ENCODE results near the gene SRP68.
"Not testable (repeated sequence)": the region's sequence is repeated elsewhere in the genome, so short reads cannot be mapped to it uniquely, and the experiment has no call there.

Gene SRP68

DNA sequence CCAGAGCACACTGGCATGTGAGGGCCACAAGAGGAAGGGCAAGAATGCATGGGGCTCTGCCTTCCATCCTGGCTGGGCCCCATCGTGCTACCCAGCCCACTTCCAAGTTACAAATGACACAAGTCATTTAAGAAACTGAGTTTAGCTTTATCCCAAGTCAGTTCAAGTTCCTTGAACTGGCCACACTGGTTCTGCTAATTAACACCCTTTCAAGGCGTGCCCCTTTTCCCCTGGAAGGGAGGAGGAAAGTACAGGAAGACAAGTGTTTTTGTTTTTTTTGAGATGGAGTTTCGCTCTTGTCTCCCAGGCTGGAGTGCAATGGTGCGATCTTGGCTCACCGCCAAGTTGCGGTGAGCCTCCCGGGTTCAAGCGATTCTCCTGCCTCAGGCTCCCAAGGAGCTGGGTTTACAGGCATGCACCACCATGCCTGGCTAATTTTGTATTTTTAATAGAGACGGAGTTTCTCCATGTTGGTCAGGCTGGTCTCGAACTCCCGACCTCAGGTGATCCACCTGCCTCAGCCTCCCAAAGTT is 27.8 kb downstream of the SRP68 start:
- DNase-seq: not testable (repeated sequence)

DNA sequence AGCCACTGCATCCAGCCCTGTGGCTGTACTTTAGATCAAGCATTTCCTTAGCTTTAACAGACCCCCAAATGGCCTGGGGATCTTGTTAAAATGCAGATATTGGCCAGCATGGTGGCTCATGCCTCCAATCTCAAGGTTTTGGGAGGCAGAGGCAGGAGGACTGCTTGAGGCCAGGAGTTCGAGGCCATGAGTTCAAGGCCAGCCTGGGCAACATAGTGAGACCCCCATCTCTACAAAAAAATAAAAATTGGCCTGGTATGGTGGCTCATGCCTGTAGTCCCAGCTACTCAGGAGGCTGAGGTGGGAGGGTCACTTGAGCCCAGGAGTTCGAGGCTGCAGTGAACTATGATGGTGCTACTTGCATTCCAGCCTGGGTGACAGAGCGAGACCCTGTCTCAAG is 29.4 kb downstream of the SRP68 start:
- DNase-seq: not testable (repeated sequence)

DNA sequence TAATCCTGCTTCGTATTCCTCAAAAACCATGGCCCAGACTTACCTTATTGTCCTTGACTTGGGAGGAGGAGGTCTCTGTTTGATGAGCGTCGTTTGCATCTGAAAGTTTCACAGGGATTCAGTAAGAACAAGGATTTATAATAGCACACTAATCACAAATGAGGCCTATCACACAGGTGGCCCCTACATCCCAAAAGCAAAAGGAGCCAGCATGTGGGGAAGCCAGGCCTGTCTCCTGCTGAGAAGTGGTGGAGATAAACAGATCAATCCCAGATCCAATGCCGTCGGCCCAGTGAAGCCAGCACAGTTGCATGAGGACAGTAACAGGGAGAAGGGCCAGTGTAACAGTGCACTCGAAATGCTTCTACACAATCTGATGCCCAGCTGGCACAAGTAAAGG is 31.9 kb downstream of the SRP68 start:
- DNase-seq: no peak

DNA sequence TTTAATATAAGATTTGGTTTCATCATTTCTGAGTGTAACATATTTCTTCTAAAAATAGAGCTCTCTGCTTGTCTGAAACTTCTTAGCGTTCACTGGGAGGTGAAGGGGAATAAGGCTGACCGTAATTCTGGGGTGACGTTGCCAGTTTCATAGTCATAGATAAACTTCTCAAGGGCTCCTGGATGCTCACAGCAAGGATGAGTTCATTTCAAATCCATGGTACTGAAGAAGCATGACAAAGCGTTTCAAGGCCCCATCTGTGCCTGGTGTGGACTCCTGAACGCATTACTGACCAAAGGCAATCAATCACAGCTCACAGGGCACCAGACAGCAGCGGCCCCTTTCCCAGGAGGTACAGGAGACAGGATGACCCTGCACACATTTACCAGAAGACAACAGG is 33.2 kb downstream of the SRP68 start:
- DNase-seq: no peak

DNA sequence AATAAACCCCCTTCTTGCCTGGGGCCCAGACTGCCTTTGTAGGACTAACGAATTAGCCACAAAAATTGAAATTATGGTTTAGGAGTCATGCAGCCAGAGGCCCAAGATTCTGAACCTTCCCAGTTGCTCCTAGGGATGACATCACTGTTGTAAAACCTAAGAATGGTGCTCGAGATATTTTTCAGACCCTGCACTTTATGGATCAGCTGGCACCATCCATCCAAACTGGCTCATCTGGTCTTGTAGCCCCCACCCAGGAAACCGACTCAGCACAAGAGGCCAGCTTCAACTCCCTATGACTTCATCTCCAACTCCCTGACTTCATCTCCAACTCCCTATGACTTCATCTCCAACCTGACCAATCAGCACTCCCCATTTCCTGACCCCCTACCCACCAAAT is 34.3 kb downstream of the SRP68 start:
- DNase-seq: no peak

DNA sequence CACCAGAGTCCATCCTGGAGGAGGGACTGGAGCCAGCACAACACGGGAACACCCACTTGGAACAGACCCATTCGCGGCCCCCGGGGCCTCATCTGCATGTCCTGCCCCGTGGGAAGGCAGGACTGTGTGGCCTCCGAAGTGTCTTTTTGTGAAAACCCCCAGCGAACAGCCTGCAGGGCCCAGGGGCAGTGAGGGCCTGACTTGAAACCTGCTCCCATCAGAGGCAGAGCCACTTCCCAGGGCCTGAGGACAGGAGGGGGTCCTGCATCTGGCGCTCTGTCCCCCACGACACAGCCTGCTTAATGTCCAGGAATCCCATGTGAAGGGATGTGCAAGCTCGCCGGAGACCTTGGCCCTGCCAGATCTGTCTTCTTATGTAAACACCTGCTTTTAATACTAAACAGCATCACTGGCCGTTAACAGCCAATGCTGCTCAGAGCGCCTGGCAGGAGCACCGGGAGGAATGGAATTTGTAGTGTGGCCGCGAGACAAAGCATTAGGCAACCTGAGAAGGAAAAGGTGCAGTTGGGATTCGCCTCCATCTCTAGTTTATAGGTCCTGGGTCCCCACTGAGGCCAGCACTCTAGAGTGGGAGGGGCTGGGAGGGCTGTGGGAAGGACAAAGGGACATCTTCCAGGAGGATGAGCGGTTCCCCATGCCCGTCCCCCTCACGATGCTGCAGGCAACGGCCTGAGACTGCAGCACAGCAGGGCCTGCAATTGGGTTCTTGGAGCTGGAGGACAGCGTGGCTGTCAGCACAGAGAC is 35.6 kb downstream of the SRP68 start:
- no peak for DNase-seq

GRCh38 chr17:76034428-76035350 is 37.6 kb downstream of the SRP68 start:
- no peak for DNase-seq

DNA sequence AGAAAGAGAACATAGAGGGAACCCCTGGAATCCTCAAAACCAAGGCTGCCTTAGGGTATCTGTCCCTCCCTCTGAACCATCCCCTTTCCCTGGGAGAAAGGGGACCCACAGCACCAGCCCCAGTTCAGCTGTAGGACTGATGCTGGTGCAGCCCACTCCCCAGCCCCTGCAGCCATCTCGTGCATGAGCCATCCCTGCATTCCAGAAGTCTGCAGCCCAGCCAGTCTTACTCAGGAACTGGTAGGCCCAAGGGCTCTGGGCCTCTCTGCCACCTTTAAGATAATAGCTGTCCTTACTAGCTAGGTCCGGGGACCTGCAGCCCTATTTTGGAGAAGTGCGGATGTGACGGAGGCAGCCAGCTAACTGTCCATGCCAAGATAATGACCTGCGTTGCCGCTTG is 39.2 kb downstream of the SRP68 start:
- DNase-seq: no peak

GRCh38 chr17:76032780-76033108 is 39.6 kb downstream of the SRP68 start:
- DNase-seq: no peak

GRCh38 chr17:76032073-76032779 is 40.1 kb downstream of the SRP68 start:
- DNase-seq: no peak

- DNase-seq: no peak
Observed at GRCh38 chr17:76027159-76027839, 45.0 kb downstream of the SRP68 start, which contains the start of gene EVPL. Gene EVPL (minus strand): TSS chr17:76027306. CDS start chr17:76027198, 108 bp downstream.

- no peak for DNase-seq
Observed at GRCh38 chr17:76026714-76027158, 45.6 kb downstream of the SRP68 start.

GRCh38 chr17:76025294-76025693 is 47.0 kb downstream of the SRP68 start:
- DNase-seq: no peak

GRCh38 chr17:76024353-76024752 is 48.0 kb downstream of the SRP68 start:
- DNase-seq: no peak

GRCh38 chr17:76023900-76024237 is 48.4 kb downstream of the SRP68 start:
- DNase-seq: no peak

DNA sequence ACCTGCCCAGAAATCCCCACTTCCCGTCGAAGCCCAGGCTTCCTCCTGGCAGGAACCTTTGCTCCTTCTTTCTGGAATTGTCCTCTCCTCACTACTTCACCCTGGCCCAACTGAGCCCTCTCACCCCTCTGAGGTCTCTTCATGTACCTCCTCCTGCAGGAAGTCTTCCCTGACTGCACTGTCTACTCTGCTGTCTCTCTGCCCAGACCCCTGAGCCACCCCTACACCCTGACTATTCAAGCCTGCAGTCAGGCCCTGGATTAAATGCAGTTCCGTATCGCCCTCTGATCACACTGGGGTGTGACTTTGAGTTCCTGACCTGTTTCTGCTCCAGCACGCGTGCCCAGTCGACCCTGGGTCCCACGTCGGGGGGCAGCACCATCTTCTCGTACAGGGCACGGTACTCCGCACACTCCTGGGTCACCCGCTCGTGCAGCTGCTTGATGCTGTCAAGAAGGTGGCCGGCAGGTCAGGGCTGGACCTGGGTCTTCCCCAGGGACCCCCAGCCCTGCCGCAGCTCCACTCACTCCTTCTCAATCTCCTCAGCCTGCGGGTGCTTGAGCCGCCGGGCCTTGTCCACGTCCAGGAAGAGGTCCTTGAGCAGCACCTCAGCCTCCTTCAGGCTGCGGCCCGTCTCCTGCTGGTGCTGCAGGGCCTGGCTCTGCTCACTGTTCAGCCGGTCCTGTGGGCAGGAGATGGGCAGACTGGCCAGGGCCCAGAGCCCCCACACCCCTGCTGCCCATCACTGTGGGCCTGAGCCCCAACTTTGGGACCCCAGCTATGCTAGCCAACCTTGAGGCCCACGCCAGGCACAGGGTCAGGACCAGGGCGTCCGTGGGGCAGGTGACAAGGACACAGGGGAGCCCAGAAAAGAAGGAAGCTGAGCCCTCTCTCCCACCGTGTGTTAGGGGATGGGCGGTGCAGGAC is 49.1 kb downstream of the SRP68 start:
- no peak for DNase-seq

- DNase-seq: no peak
Observed at GRCh38 chr17:76022285-76022684, 50.0 kb downstream of the SRP68 start.

DNA sequence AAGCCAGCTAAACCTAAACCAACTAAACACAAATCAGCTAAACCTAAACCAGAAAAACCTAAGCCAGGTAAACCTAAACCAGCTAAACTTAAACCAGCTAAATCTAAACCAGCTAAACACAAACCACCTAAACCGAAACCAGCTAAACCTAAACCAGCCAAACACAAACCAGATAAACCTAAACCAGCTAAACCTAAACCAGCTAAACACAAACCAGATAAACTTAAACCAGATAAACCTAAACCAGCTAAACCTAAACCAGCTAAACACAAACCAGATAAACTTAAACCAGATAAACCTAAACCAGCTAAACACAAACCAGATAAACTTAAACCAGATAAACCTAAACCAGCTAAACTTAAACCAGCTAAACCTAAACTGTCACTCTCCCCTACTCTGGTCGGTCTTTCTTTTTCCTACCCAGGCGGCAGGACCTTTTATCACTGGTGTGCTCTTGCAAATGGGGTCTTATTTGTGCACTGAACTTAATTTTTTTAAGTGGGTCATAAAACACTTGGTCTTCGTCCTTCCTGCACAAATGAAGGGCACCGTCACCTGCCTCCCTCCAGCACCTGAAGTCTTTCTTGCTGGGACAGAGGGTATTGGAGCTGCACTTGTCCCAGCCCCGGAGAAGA is 52.4 kb downstream of the SRP68 start:
- DNase-seq: no peak

- no peak for DNase-seq
Observed at GRCh38 chr17:76018801-76019200, 53.5 kb downstream of the SRP68 start.

GRCh38 chr17:76018340-76018680 is 54.0 kb downstream of the SRP68 start:
- DNase-seq: no peak
